ENCODE data around the gene RAPGEF3.

Gene RAPGEF3

GRCh38 chr12:47770086-47770726 lies 11.5 kb upstream of the RAPGEF3 start:
- H3K4me1 ChIP-seq (ENCODE audit: control insufficient read depth in 2 of 2, insufficient read depth in 2 of 2, low read length in 2 of 2): peaks cover 7 to 9% of the 10 kb centered on the region in 2 donors
- H3K4me3 ChIP-seq (ENCODE audit: low read length in 2 of 2): no peak overlapping the region
- no peaks in the 10 kb centered on the region for H3K27me3 ChIP-seq (ENCODE audit: control insufficient read depth in 2 of 2, insufficient read depth in 2 of 2, low read length in 2 of 2)
- H3K9me3 ChIP-seq (ENCODE audit: control insufficient read depth in 2 of 2, low read length in 2 of 2): no peaks in the 10 kb centered on the region
- no peaks in the 10 kb centered on the region for H3K36me3 ChIP-seq (ENCODE audit: control insufficient read depth in 2 of 2, insufficient read depth in 2 of 2, low read length in 2 of 2)
- no peak overlapping the region for H3K27ac ChIP-seq (ENCODE audit: low read depth in 2 of 2, low read length in 2 of 2)
- H3K9ac ChIP-seq (ENCODE audit: low read depth in 1 of 2, low read length in 2 of 2): no peak overlapping the region

DNA sequence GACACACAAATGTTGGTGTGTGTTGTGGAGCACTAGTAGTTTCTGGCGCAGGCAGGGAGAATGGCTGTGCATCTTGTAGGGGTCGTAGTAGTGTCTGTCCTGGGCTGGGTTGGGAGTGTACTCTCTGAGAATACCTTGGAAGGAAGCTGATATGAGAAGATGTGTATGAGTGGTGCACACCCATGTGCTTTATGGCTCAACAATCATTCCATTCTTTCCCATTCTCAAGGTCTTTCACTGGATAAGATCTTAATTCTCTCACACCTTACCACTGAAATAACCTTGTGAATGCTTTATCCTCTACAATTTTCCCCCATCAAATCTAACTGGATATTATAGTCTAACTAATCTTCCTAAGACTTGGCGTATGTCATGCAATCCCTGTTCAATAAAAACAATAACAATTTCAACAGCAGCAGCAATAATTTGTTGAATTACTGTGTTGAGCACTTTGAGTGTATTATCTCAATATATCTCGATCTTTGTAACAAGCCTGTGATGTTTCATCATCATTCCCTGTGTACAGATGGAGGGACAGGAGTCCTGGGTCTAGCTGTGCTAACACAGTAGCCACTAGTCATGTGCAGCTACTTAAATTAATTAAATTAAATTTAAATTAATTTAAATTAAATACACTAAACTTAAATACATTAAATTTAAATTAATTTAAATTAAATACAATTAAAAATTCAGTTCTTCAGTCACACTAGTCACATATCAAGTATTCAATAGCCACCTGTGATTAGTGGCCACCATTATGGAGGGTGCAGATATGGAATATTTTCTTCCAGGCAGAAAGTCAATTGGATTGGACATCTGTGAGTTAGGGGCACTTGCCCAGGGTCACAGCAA lies 10.8 kb upstream of the RAPGEF3 start:
- no peak overlapping the region for H3K9ac ChIP-seq (ENCODE audit: low read depth in 1 of 2, low read length in 2 of 2)
- H3K27ac ChIP-seq (ENCODE audit: low read depth in 2 of 2, low read length in 2 of 2): no peak overlapping the region
- H3K4me1 ChIP-seq (ENCODE audit: control insufficient read depth in 2 of 2, insufficient read depth in 2 of 2, low read length in 2 of 2): peaks cover 7 to 9% of the 10 kb centered on the region in 2 donors
- no peak overlapping the region for H3K4me3 ChIP-seq (ENCODE audit: low read length in 2 of 2)
- H3K36me3 ChIP-seq (ENCODE audit: control insufficient read depth in 2 of 2, insufficient read depth in 2 of 2, low read length in 2 of 2): no peaks in the 10 kb centered on the region
- H3K9me3 ChIP-seq (ENCODE audit: control insufficient read depth in 2 of 2, low read length in 2 of 2): no peaks in the 10 kb centered on the region
- no peaks in the 10 kb centered on the region for H3K27me3 ChIP-seq (ENCODE audit: control insufficient read depth in 2 of 2, insufficient read depth in 2 of 2, low read length in 2 of 2)

- H3K9me3 ChIP-seq (ENCODE audit: control insufficient read depth in 2 of 2, low read length in 2 of 2): no peaks in the 10 kb centered on the region
- H3K36me3 ChIP-seq (ENCODE audit: control insufficient read depth in 2 of 2, insufficient read depth in 2 of 2, low read length in 2 of 2): no peaks in the 10 kb centered on the region
- no peak overlapping the region for H3K9ac ChIP-seq (ENCODE audit: low read depth in 1 of 2, low read length in 2 of 2)
- no peak overlapping the region for H3K27ac ChIP-seq (ENCODE audit: low read depth in 2 of 2, low read length in 2 of 2)
- peaks cover 0 to 3% of the 10 kb centered on the region in 2 donors for H3K4me1 ChIP-seq (ENCODE audit: control insufficient read depth in 2 of 2, insufficient read depth in 2 of 2, low read length in 2 of 2)
- H3K27me3 ChIP-seq (ENCODE audit: control insufficient read depth in 2 of 2, insufficient read depth in 2 of 2, low read length in 2 of 2): no peaks in the 10 kb centered on the region
- no peak overlapping the region for H3K4me3 ChIP-seq (ENCODE audit: low read length in 2 of 2)
These were observed 9.7 kb upstream of the RAPGEF3 start for GRCh38 chr12:47768323-47768811.

GRCh38 chr12:47767216-47767724 lies 8.6 kb upstream of the RAPGEF3 start:
- no peaks in the 10 kb centered on the region for H3K9me3 ChIP-seq (ENCODE audit: control insufficient read depth in 2 of 2, low read length in 2 of 2)
- H3K4me3 ChIP-seq (ENCODE audit: low read length in 2 of 2): no peak overlapping the region
- no peaks in the 10 kb centered on the region for H3K27me3 ChIP-seq (ENCODE audit: control insufficient read depth in 2 of 2, insufficient read depth in 2 of 2, low read length in 2 of 2)
- no peak overlapping the region for H3K27ac ChIP-seq (ENCODE audit: low read depth in 2 of 2, low read length in 2 of 2)
- H3K4me1 ChIP-seq (ENCODE audit: control insufficient read depth in 2 of 2, insufficient read depth in 2 of 2, low read length in 2 of 2): no peaks in the 10 kb centered on the region
- no peaks in the 10 kb centered on the region for H3K36me3 ChIP-seq (ENCODE audit: control insufficient read depth in 2 of 2, insufficient read depth in 2 of 2, low read length in 2 of 2)
- H3K9ac ChIP-seq (ENCODE audit: low read depth in 1 of 2, low read length in 2 of 2): no peak overlapping the region

- H3K4me3 ChIP-seq (ENCODE audit: low read length in 2 of 2): no peak overlapping the region
- H3K4me1 ChIP-seq (ENCODE audit: control insufficient read depth in 2 of 2, insufficient read depth in 2 of 2, low read length in 2 of 2): no peaks in the 10 kb centered on the region
- H3K27me3 ChIP-seq (ENCODE audit: control insufficient read depth in 2 of 2, insufficient read depth in 2 of 2, low read length in 2 of 2): no peaks in the 10 kb centered on the region
- H3K9ac ChIP-seq (ENCODE audit: low read depth in 1 of 2, low read length in 2 of 2): no peak overlapping the region
- no peaks in the 10 kb centered on the region for H3K36me3 ChIP-seq (ENCODE audit: control insufficient read depth in 2 of 2, insufficient read depth in 2 of 2, low read length in 2 of 2)
- H3K9me3 ChIP-seq (ENCODE audit: control insufficient read depth in 2 of 2, low read length in 2 of 2): no peaks in the 10 kb centered on the region
- no peak overlapping the region for H3K27ac ChIP-seq (ENCODE audit: low read depth in 2 of 2, low read length in 2 of 2)
These were observed 8.0 kb upstream of the RAPGEF3 start for GRCh38 chr12:47766502-47767215.

DNA sequence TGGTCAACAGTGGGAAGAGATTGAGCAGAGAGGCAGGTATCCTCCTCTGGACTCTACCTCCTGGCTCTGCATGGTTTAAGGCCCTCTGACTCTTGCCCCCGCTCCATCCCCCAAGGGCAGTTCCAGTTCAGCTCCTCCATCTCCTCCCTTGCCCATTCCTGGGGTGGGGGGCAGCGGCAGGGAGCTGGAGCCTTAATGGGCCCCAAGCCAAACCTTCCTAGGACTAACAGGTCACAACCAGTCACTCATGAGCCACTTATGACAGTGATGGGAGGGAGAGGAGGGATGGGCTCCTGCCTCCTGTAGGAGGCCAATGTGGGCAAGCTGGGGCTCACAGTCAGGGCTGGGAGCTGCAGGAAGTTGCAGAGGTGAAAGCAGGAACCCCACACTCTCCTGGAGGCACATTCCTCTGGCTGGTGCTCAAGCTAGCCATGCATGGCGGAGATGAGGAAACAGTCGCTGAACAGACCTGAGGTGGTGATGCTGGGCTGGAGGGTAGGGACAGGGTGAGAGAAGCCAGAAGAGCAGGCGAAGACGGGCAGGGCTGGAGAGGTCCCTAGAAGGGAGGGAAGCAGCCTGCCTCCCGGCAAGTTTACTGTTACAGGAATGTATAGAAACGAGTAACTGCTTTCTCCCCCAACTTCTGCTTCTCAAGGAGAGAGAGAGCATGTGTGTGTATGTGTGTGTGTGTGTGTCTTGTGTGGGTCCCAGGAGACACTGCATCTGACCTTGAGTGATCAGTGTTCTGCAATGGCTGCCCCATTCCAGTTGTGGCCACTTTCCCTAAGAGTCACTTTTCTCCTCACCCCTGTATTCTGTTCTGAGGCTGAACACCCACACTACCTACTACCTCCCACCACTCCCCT lies 5.0 kb upstream of the RAPGEF3 start:
- H3K4me3 ChIP-seq (ENCODE audit: low read length in 2 of 2): no peak overlapping the region
- no peaks in the 10 kb centered on the region for H3K9me3 ChIP-seq (ENCODE audit: control insufficient read depth in 2 of 2, low read length in 2 of 2)
- no peaks in the 10 kb centered on the region for H3K27me3 ChIP-seq (ENCODE audit: control insufficient read depth in 2 of 2, insufficient read depth in 2 of 2, low read length in 2 of 2)
- H3K9ac ChIP-seq (ENCODE audit: low read depth in 1 of 2, low read length in 2 of 2): no peak overlapping the region
- no peaks in the 10 kb centered on the region for H3K36me3 ChIP-seq (ENCODE audit: control insufficient read depth in 2 of 2, insufficient read depth in 2 of 2, low read length in 2 of 2)
- no peak overlapping the region for H3K27ac ChIP-seq (ENCODE audit: low read depth in 2 of 2, low read length in 2 of 2)
- peaks cover 8 to 9% of the 10 kb centered on the region in 2 donors for H3K4me1 ChIP-seq (ENCODE audit: control insufficient read depth in 2 of 2, insufficient read depth in 2 of 2, low read length in 2 of 2)

GRCh38 chr12:47762850-47763465 lies 4.3 kb upstream of the RAPGEF3 start:
- peaks cover 13 to 15% of the 10 kb centered on the region in 2 donors for H3K4me1 ChIP-seq (ENCODE audit: control insufficient read depth in 2 of 2, insufficient read depth in 2 of 2, low read length in 2 of 2)

DNA sequence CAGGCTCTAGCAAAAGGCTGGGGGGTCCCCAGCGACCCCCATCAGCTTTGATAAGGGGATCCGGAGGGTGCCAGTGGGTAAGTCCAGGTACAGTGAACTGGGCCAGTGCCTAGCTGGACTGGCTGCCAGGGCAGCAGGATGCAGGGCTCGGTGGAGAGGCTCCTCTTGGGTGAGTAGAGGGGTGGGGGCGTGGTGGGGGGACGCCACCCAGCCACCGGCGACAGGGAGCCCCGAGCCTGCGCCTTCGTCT lies 171 bp downstream of the RAPGEF3 start:
- H3K9ac ChIP-seq (ENCODE audit: low read depth in 1 of 2, low read length in 2 of 2): peak overlapping the region; percentile 52 to 88
- no peaks in the 10 kb centered on the region for H3K36me3 ChIP-seq (ENCODE audit: control insufficient read depth in 2 of 2, insufficient read depth in 2 of 2, low read length in 2 of 2)
- H3K27me3 ChIP-seq (ENCODE audit: control insufficient read depth in 2 of 2, insufficient read depth in 2 of 2, low read length in 2 of 2): no peaks in the 10 kb centered on the region
- H3K4me1 ChIP-seq (ENCODE audit: control insufficient read depth in 2 of 2, insufficient read depth in 2 of 2, low read length in 2 of 2): peaks cover 43 to 46% of the 10 kb centered on the region in 2 donors
- H3K27ac ChIP-seq (ENCODE audit: low read depth in 2 of 2, low read length in 2 of 2): peak overlapping the region; percentile 78 to 79
- H3K4me3 ChIP-seq (ENCODE audit: low read length in 2 of 2): peak overlapping the region; percentile 76 to 78
- no peaks in the 10 kb centered on the region for H3K9me3 ChIP-seq (ENCODE audit: control insufficient read depth in 2 of 2, low read length in 2 of 2)

More at GRCh38 chr12:47762850-47763465, 4.3 kb upstream of the RAPGEF3 start:
- Histone ChIP-seq H3K27ac (ENCODE audit: low read depth in 2 of 2, low read length in 2 of 2) (no peak overlapping the region), H3K4me3 (ENCODE audit: low read length in 2 of 2) (no peak overlapping the region), H3K9ac (ENCODE audit: low read depth in 1 of 2, low read length in 2 of 2) (no peak overlapping the region), H3K36me3 (ENCODE audit: control insufficient read depth in 2 of 2, insufficient read depth in 2 of 2, low read length in 2 of 2) (no peaks in the 10 kb centered on the region), H3K9me3 (ENCODE audit: control insufficient read depth in 2 of 2, low read length in 2 of 2) (no peaks in the 10 kb centered on the region), H3K27me3 (ENCODE audit: control insufficient read depth in 2 of 2, insufficient read depth in 2 of 2, low read length in 2 of 2) (no peaks in the 10 kb centered on the region)

- Histone ChIP-seq H3K36me3 (ENCODE audit: control insufficient read depth in 2 of 2, insufficient read depth in 2 of 2, low read length in 2 of 2) (no peaks in the 10 kb centered on the region), H3K4me1 (ENCODE audit: control insufficient read depth in 2 of 2, insufficient read depth in 2 of 2, low read length in 2 of 2) (peaks cover 48 to 51% of the 10 kb centered on the region in 2 donors), H3K27me3 (ENCODE audit: control insufficient read depth in 2 of 2, insufficient read depth in 2 of 2, low read length in 2 of 2) (no peaks in the 10 kb centered on the region), H3K4me3 (ENCODE audit: low read length in 2 of 2) (peak overlapping the region; percentile 76 to 78), H3K9ac (ENCODE audit: low read depth in 1 of 2, low read length in 2 of 2) (peak overlapping the region; percentile 52 to 88), H3K9me3 (ENCODE audit: control insufficient read depth in 2 of 2, low read length in 2 of 2) (no peaks in the 10 kb centered on the region), H3K27ac (ENCODE audit: low read depth in 2 of 2, low read length in 2 of 2) (peak overlapping the region; percentile 78 to 79)
These were observed 668 bp downstream of the RAPGEF3 start for GRCh38 chr12:47757840-47758583.

Data from mucosa of rectum (tissue), 2 donors.